BE2C (cell line): ENCODE measurements around the gene RAB8A.

Source experiments
- DNase-seq: peaks from one replicate; pipeline ENCODE4 v3.0.0-alpha.2; 2020
- H3K27me3 ChIP-seq: fragments of 250-450 bp; sonication (Bioruptor Pico); 2 replicates; pipeline ENCODE4 v1.5.1; 2020; ENCODE audit warnings: mild to moderate bottlenecking
- H3K36me3 ChIP-seq: fragments of 250-450 bp; sonication (Bioruptor Pico); 2 replicates; pipeline ENCODE4 v1.5.1; 2020; ENCODE audit warnings: mild to moderate bottlenecking
- H3K4me1 ChIP-seq: fragments of 250-450 bp; sonication (Bioruptor Pico); 2 replicates; pipeline ENCODE4 v1.5.1; 2020
- H3K4me3 ChIP-seq: 2 replicates; pipeline ENCODE4 v1.5.1; 2011; ENCODE audit warnings: low read depth, low read length
- H3K9me3 ChIP-seq: fragments of 250-450 bp; sonication (Bioruptor Pico); 2 replicates; pipeline ENCODE4 v1.5.1; 2020
- CTCF ChIP-seq: IDR thresholded peaks from 2 replicates; pipeline ENCODE4 v1.5.1; 2012; ENCODE audit warnings: mild to moderate bottlenecking, low read depth, low read length

RAB8A gene

DNA sequence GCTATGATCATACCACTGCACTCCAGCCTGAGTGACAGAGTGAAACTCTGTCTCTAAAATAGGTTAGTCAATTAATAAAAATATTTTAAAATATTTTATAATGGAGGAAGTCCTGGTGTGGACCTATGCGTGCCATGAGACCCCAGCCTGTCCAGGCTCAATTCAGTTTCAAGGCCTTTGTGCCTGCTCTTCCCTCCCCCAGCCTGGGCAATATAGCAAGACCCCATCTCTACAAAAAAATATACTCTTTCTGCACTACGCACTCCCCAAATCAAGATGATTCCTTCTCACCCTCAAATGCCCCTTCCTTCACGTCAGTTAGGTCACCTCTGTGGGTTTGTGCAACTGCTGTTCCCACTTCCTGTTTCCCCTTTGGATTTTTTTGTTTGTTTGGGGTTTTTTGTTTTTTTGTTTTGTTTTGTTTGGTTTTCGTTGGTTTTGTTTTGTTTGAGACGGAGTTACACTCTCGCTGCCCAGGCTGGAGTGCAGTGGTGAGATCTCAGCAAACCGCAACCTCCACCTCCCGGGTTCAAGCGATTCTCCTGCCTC lies 30.4 kb downstream of the RAB8A start:
- TF ChIP-seq CTCF, result no peak
- no peaks in the 10 kb centered on the region for H3K9me3 ChIP-seq
- H3K4me3 ChIP-seq, result no peak overlapping the region
- DNase-seq, result no peak
- H3K4me1 ChIP-seq, result no peaks in the 10 kb centered on the region
- H3K27me3 ChIP-seq, result no peaks in the 10 kb centered on the region
- no peaks in the 10 kb centered on the region for H3K36me3 ChIP-seq

DNA sequence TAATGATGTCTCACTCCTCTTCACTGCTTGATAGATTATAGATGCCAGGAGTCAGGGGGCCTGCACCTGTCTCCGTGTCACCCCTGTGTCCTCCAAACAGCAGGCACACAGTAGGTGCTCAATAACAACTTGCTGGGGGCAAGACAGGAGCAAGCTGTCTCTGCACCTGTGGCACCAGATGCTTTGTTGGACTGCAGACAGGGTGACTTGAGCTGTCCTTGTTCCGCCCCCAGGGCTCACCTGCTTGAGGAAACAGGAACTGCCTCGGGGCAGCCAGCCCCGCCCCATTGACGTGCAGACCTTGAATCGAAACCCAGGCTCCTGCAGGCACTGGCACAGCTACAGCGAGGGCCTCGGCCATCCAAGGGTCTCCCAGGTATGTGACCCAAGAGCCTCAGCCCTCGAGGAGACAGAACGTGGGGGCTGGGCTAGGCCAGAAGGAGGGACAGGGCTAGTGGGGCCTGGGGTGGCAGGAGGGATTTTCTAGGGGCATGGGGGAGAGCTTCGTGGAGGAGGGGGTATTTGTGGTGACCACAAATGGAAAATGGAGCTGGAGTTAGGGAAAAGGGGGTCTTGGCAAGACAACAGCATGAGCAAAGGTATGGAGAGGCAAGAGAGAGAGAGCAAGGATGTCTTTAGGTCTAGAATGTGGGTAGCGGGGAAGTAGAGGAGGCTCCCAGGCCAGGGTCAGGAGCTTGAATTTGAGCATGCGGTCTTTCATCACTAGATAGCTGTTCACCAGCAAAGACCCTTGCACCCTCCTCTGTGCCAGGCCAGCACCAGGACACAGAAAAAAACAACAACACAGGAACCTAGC lies 31.9 kb downstream of the RAB8A start, which contains the start of gene HSH2D:
Gene HSH2D, plus strand, starts transcription at position 287 of the 817 bp plus-strand sequence. CDS start 5,066 bp downstream, outside the sequence.
- no peaks in the 10 kb centered on the region for H3K9me3 ChIP-seq
- TF ChIP-seq CTCF, result no peak
- no peak for DNase-seq
- no peaks in the 10 kb centered on the region for H3K27me3 ChIP-seq
- no peaks in the 10 kb centered on the region for H3K36me3 ChIP-seq
- H3K4me1 ChIP-seq, result no peaks in the 10 kb centered on the region
- no peak within 1 kb of the TSS for H3K4me3 ChIP-seq

GRCh38 chr19:16144216-16144581 lies 32.5 kb downstream of the RAB8A start:
- TF ChIP-seq CTCF, result no peak
- Histone ChIP-seq H3K36me3 (no peaks in the 10 kb centered on the region), H3K4me1 (no peaks in the 10 kb centered on the region)

DNA sequence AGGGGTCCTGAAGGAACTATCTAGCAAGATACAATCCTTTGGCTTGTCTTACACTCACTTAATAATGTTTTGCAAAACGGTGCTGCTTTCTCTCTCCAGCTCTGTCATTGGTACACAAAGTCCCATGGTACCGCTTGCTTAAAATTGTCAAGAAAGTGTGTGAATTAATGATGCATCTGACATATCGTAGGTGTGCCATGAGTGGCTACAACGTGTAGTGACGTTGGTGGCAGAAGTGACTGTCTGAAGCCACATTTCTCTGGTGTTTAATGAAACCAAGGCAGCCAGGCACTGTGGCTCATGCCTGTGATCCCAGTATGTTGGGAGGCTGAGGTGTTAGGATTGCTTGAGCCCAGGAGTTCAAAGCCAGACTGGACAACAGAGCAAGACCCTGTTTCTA lies 34.4 kb downstream of the RAB8A start:
- no peaks in the 10 kb centered on the region for H3K27me3 ChIP-seq
- H3K9me3 ChIP-seq, result no peaks in the 10 kb centered on the region; the same call in 1 of the 2 replicates
- no peaks in the 10 kb centered on the region for H3K4me1 ChIP-seq
- no peaks in the 10 kb centered on the region for H3K36me3 ChIP-seq
- no peak overlapping the region for H3K4me3 ChIP-seq
- no peak for DNase-seq
- no peak for TF ChIP-seq CTCF

More at GRCh38 chr19:16144216-16144581, 32.5 kb downstream of the RAB8A start:
- no peak overlapping the region for H3K4me3 ChIP-seq
- DNase-seq, result no peak
- H3K9me3 ChIP-seq, result no peaks in the 10 kb centered on the region; the same call in 1 of the 2 replicates
- no peaks in the 10 kb centered on the region for H3K27me3 ChIP-seq

DNA sequence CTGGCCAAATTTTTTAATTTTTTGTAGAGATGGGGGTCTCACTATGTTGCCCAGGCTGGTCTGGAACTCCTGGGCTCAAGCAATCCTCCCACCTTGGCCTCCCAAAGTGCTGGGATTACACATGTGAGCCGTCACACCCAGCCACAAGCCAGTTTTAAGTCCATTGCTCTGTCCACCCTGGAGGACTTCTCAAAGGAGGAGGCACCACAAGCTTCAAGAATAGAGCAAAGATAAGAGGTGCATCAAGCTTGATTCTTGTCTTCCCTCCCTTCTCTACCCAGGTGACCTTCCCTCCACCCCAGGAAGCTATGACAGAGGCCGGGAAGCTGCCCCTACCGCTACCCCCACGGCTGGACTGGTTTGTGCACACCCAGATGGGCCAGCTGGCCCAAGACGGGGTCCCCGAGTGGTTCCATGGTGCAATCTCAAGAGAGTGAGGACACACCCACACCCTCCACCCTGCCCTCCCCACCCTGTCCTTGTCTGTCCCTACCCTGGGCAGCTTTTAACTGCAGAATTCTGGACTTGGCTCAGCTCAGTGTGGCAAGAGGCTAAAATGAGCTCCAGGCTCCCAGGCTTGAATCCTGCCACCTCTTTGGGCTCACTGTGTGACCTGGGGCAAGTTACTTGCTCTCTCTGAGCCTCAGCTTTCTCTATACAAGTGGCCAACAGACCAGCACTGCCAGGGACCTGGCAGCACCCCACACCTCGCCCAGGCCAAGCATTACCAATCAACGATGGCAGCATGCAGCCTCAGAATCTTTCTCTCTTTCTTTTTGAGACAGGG lies 36.9 kb downstream of the RAB8A start:
- no peak for TF ChIP-seq CTCF
- Histone ChIP-seq H3K27me3 (no peaks in the 10 kb centered on the region), H3K4me1 (no peaks in the 10 kb centered on the region), H3K9me3 (no peaks in the 10 kb centered on the region; the same call in 1 of the 2 replicates), H3K36me3 (no peaks in the 10 kb centered on the region), H3K4me3 (no peak overlapping the region)
- no peak for DNase-seq
